ENCODE results near the gene TMEFF1. TPM values are rescaled to one million over a fixed set of nuclear protein-coding genes. Genes with fewer than 3 reads are reported as not detected.

The TMEFF1 gene
- total and polyA plus RNA-seq, 8 donors = 0.09 to 0.32 (median 0.22) TPM; not detected in 4

DNA sequence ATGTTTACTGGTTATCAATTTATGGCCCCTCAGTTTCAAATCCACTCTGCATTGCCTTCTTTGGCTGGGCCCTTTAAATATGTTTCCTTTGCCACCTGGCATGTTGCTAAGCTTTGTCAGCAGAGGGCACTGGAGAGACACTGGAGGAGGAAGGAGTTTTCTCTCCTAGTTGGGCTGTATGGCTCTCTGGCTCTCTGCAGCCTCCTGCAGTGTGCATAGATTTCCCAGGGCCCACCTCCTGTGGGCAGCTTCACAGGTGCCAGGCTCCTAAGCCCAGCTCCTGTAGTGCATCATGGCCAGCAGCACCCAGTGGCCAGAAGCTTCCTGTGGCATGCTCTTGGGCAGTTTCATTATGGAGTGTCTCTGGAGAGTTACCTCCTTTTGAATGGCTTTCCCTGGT, 128.3 kb downstream of the TMEFF1 start:
- intact Hi-C loops (cut with DNase I) = loop anchor here in 1 of 3 donors (10.0 kb wide), 1 partner anchor 714 kb away; no protein-coding TSS in a partner anchor
- DNase-seq (peak in 4 of 6 donors; percentile 32 to 63 (median 39)), FAIRE-seq (no peak), ATAC-seq (peak; percentile 26 to 69 (median 67))
- TF ChIP-seq, protein P1, sequence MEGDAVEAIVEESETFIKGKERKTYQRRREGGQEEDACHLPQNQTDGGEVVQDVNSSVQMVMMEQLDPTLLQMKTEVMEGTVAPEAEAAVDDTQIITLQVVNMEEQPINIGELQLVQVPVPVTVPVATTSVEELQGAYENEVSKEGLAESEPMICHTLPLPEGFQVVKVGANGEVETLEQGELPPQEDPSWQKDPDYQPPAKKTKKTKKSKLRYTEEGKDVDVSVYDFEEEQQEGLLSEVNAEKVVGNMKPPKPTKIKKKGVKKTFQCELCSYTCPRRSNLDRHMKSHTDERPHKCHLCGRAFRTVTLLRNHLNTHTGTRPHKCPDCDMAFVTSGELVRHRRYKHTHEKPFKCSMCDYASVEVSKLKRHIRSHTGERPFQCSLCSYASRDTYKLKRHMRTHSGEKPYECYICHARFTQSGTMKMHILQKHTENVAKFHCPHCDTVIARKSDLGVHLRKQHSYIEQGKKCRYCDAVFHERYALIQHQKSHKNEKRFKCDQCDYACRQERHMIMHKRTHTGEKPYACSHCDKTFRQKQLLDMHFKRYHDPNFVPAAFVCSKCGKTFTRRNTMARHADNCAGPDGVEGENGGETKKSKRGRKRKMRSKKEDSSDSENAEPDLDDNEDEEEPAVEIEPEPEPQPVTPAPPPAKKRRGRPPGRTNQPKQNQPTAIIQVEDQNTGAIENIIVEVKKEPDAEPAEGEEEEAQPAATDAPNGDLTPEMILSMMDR (IDR thresholded peaks at IDR 0.05) = peak; percentile 15 to 42 (median 36)
- Histone ChIP-seq H3K4me3 (no peak overlapping the region), H3K9me3 (no peaks in the 10 kb centered on the region), H3K36me3 (no peaks in the 10 kb centered on the region), H3K4me1 (no peaks in the 10 kb centered on the region), H3K27me3 (no peaks in the 10 kb centered on the region), H3K27ac (no peak overlapping the region)

DNA sequence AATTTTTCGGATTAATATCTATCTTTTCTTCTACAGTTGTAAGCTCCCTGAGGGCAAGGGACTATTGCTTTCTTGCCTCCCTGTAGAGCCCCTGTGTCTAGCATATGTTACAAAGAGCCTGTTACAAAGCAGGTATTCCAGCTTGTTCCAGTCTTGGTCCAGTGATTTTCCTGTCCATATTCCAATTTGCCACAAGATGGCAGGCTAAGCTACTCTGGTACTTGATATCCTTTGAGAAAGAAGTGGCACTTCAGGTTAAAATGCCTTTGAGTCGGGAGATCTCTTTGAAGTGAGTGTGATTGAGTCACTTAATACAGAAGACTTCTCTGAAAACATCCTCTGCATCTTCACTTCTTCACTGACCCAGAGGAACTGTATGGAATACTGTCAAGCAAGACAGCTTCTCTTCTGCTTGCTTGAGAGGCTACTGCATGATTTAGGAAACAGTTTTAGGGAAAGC, 129.4 kb downstream of the TMEFF1 start:
- peak in 1 of 6 donors; percentile 46 for DNase-seq
- peak; percentile 40 to 67 (median 63) for ATAC-seq
- no peak overlapping the region for H3K27ac ChIP-seq
- no peak overlapping the region for H3K4me3 ChIP-seq
- FAIRE-seq = no peak
- H3K4me1 ChIP-seq = no peaks in the 10 kb centered on the region
- H3K9me3 ChIP-seq = no peaks in the 10 kb centered on the region
- intact Hi-C loops (cut with DNase I) = loop anchor here in 1 of 3 donors (10.0 kb wide), 1 partner anchor 712 kb away; no protein-coding TSS in a partner anchor
- H3K36me3 ChIP-seq = no peaks in the 10 kb centered on the region
- TF ChIP-seq, protein P1 (IDR thresholded peaks at IDR 0.05) = peak; percentile 37 to 52 (median 43)
- 10 to 20% methylated on average over 2 of the region's 2 CpGs for WGBS, 2 donors
- no peaks in the 10 kb centered on the region for H3K27me3 ChIP-seq

GRCh38 chr9:100605405-100605804, 132.5 kb downstream of the TMEFF1 start:
- H3K27ac ChIP-seq = no peak overlapping the region
- H3K4me1 ChIP-seq = no peaks in the 10 kb centered on the region
- ATAC-seq (no peak), FAIRE-seq (no peak), DNase-seq (no peak)
- H3K27me3 ChIP-seq = no peaks in the 10 kb centered on the region
- 58 to 63% methylated on average over 1 of the region's 1 CpG for WGBS, 2 donors
- no peak overlapping the region for H3K4me3 ChIP-seq
- H3K9me3 ChIP-seq = no peaks in the 10 kb centered on the region
- TF ChIP-seq, protein P1 (IDR thresholded peaks at IDR 0.05) = no peak
- intact Hi-C loops (cut with DNase I) = loop anchor here in 1 of 3 donors (10.0 kb wide), 1 partner anchor 709 kb away; no protein-coding TSS in a partner anchor
- no peaks in the 10 kb centered on the region for H3K36me3 ChIP-seq

GRCh38 chr9:100619194-100619593, 146.2 kb downstream of the TMEFF1 start:
- DNase-seq (peak in 1 of 6 donors; percentile 19), ATAC-seq (no peak), FAIRE-seq (no peak)
- no peak overlapping the region for H3K27ac ChIP-seq
- intact Hi-C loops (cut with DNase I) = no loop called here
- H3K4me1 ChIP-seq = no peaks in the 10 kb centered on the region
- no peak overlapping the region for H3K4me3 ChIP-seq
- 54 to 68% methylated on average over 5 of the region's 5 CpGs for WGBS, 2 donors
- peaks cover 0 to 3% (median 0%) of the 10 kb centered on the region in 4 donors for H3K27me3 ChIP-seq
- no peaks in the 10 kb centered on the region for H3K9me3 ChIP-seq
- TF ChIP-seq, protein P1 (IDR thresholded peaks at IDR 0.05) = no peak
- H3K36me3 ChIP-seq = no peaks in the 10 kb centered on the region

- intact Hi-C loops (cut with DNase I) = no loop called here
- TF ChIP-seq, protein P1 (IDR thresholded peaks at IDR 0.05) = no peak
- no peak for DNase-seq
- Histone ChIP-seq H3K36me3 (no peaks in the 10 kb centered on the region), H3K4me3 (no peak overlapping the region), H3K27ac (no peak overlapping the region), H3K4me1 (no peaks in the 10 kb centered on the region), H3K27me3 (peaks cover 0 to 3% (median 0%) of the 10 kb centered on the region in 4 donors), H3K9me3 (no peaks in the 10 kb centered on the region)
- WGBS, 2 donors = 59 to 79% methylated on average over 5 of the region's 5 CpGs
- no peak for FAIRE-seq
- ATAC-seq = no peak
Measured at GRCh38 chr9:100619665-100620064, 146.7 kb downstream of the TMEFF1 start.
